ENCODE measurements around the gene SLC4A5.

The SLC4A5 gene

GRCh38 chr2:74291886-74292621 lies 51.2 kb downstream of the SLC4A5 start:
- no peak for TF ChIP-seq CTCF (IDR thresholded peaks at IDR 0.05)
- TF ChIP-seq ZFX (IDR thresholded peaks at IDR 0.05; ENCODE audit: borderline replicate concordance) = no peak
- H3K27ac ChIP-seq = no peak overlapping the region

- TF ChIP-seq CTCF (IDR thresholded peaks at IDR 0.05) = no peak
- no peak for TF ChIP-seq ZFX (IDR thresholded peaks at IDR 0.05; ENCODE audit: borderline replicate concordance)
- no peak overlapping the region for H3K27ac ChIP-seq
Measured at GRCh38 chr2:74291218-74291544, 52.0 kb downstream of the SLC4A5 start.

- TF ChIP-seq CTCF (IDR thresholded peaks at IDR 0.05) = no peak
- TF ChIP-seq ZFX (IDR thresholded peaks at IDR 0.05; ENCODE audit: borderline replicate concordance) = no peak
- H3K27ac ChIP-seq = no peak overlapping the region
Measured at GRCh38 chr2:74290466-74291217, 52.6 kb downstream of the SLC4A5 start.

- no peak for TF ChIP-seq CTCF (IDR thresholded peaks at IDR 0.05)
- no peak for TF ChIP-seq ZFX (IDR thresholded peaks at IDR 0.05; ENCODE audit: borderline replicate concordance)
- H3K27ac ChIP-seq = no peak overlapping the region
Measured at GRCh38 chr2:74290066-74290465, 53.1 kb downstream of the SLC4A5 start.

GRCh38 chr2:74286725-74287124 lies 56.5 kb downstream of the SLC4A5 start:
- TF ChIP-seq CTCF (IDR thresholded peaks at IDR 0.05) (no peak), ZFX (IDR thresholded peaks at IDR 0.05; ENCODE audit: borderline replicate concordance) (no peak)

GRCh38 chr2:74281141-74281975 lies 61.9 kb downstream of the SLC4A5 start:
- no peak overlapping the region for H3K27ac ChIP-seq
- TF ChIP-seq ZFX (IDR thresholded peaks at IDR 0.05; ENCODE audit: borderline replicate concordance) = no peak
- no peak for TF ChIP-seq CTCF (IDR thresholded peaks at IDR 0.05)

More at GRCh38 chr2:74286725-74287124, 56.5 kb downstream of the SLC4A5 start:
- H3K27ac ChIP-seq = no peak overlapping the region

All from 22Rv1 (cell line).